Kidney tubule cell (primary cell): ENCODE data around the gene TMEM44.
"Not testable (repeated sequence)": the region's sequence is repeated elsewhere in the genome, so short reads cannot be mapped to it uniquely, and the experiment has no call there.

Source experiments
- DNase-seq: peaks from one replicate; pipeline ENCODE4 v3.0.0-alpha.2; 2018; ENCODE audit warnings: low spot score

Gene TMEM44

DNA sequence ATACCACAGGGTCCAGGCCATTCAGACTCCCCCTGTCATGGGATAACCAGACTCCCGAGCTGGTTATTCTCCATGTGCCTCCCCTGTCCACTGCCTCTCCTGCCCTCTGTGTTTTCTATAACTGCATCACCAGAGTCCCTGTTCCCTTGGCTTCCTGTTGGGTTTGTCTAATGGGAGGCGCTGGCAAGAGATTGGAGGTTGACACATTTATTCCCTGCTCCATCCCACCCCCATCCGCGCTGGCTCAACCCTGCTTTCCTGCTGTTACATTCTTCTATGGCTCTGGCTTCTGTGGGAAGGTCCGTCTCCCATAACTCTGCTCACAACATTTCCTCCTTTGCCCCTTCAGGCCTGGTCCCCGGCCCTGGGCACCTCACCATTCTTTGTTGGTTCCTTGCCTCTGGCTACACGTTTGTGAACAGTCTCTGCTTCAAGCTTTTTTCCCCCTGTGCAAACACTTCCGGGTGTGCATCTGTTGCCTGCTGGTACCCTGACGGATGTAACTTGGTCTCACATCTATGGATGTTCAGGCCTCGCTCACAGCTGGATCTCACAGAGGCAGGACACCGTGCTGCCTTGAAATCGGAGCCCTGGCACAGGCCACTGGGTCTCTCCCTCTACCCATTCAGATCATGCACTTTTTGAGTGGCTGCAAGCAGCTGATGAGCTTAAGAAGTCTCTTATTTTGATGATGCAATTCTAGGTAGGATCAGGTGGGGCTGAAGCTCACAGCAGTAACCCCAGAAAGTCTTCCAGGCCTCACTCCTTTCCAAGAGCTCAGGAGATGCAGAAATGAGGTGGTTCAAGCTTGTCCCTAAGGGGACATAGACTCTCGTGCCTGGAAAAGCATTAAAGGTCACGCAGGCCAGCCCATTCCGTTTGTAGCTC is 77.8 kb downstream of the TMEM44 start:
- DNase-seq: no peak

DNA sequence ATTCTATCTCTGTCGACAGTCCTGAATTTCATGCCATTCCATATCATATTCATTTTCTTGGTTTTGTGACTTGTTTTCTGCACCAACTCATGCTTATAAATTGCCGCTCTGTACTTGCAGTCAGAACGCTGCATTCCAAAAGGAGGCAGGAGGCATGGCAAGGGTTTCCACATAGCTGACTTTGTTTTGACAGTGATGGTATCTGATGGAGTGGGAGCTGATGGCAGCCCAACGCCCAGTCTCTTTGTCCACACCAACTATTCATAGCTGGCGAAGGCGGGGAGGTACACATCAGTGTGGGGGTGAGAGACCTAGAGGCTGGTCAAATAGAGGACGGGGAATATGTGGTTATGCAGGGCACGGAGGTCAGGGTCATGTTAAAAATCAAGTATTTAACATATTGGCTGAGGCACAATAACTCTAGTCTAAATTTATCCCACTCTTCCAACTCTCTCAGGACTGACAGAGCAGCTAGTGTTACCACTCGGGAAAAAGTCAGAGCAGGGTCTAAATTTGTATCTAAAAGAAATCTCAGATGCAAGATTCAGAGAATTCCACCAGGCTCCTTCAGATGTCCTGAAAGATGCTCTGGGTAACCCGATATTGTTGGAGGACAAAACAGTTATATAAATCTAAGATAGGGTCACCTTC is 78.6 kb downstream of the TMEM44 start:
- DNase-seq: no peak

DNA sequence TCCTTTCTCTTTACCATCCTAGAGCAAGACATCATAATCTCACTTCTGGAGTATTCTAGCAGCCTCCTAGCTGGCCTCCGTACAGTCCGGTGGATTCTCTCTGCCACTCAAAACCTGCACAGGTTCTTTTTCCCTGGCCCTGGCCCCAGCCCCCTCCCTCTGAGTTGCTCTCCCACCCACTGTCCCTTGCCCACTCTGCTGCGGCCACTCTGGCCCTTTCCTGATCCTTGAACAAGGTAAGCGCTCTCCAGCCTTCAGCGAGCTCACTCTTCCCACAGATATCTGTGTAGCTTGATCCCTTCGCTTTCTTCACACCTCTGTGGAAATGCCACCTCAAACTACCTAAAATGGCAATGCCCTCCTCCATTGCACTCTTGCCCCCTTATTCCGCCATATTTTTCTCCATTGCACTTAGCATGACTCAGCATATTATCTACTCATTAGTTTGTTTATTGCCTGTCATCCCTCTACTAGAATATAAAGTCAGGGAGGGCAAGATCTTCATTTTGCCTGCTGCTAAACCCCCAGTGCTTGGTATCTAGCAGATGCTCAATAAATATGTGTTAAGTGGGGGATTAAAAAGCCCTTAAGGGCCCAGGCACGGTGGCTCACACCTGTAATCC is 80.8 kb downstream of the TMEM44 start:
- DNase-seq: no peak

DNA sequence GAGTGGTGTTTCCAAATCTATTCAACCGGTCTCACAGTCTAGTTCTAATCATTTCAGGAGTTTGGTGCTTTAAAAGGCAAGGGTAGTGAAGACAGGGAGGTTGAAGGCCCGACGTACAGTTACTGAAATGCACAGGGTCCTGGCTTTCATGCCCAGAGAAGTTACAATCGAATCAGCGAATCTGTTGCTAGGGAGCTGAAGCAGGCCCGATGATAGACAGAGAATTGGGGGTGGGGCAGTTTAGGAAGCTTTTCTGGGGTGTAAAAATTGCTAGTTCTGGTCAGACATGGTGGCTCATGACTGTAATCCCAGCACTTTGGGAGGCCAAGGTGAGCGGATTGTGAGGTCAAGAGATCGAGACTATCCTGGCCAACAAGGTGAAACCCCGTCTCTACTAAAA is 83.4 kb downstream of the TMEM44 start:
- DNase-seq: no peak

DNA sequence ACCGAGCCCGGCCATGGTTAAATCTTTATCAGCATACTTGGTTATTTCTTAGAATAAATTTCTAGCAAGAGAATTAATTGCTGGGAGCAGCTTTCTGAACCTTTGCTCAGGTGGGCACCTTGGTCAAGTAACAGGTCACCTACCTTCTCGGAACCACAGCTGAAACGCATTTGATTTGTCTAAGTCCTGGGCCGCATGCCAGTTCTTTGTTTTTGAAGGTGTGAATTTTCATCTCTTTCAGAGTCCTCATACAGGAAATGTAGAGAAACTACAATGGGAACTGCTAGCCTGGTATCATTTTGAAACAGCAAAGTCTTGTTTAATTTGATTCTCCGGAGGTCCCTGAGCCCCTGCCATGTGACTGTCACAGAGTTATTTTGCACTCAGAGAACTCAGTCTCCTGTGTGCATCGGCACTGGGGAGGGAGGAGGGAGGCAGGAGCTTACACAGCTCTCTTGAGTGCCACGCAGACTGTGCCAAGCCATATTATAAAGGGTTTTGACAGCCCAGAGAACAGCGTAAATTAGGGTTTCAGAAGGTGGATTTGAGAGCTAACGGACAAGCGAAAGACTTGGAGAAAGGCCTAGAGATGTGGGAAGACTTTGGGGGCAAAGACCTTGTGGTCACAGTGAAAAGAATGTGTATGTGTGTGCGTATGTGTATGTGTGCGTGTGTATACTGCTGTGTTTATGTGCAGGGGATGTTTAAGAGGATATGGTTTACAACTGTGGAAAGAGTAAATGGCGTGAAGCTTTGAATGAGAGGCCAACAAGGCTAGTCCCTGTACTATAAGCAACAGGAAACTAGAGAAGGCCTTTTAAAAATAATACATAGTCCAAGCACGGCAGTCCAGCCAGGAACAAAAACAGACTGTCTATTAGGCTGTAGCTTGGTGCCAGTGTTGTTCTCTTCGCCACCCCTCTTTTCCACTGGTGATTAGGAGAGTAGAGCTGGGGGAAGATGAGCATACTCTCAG is 84.6 kb downstream of the TMEM44 start:
- DNase-seq: no peak

DNA sequence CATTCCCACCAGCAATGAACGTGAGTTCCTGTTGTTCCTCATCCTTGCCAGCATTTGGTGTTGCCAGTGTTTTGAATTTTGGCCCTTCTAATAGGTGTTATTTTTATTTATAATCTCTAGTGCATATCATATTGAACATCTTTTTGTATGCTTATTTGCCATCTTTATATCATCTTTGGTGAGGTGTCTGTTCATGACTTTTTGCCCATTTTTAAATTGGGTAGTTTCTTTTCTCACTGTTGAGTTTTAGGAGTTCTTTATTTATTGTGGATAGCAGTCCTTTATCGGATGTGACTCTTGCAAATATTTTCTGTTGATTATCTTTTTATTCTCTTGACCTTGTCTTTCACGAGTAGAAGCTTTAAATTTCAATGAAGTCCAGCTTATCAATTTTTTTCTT is 86.2 kb downstream of the TMEM44 start:
- no peak for DNase-seq

DNA sequence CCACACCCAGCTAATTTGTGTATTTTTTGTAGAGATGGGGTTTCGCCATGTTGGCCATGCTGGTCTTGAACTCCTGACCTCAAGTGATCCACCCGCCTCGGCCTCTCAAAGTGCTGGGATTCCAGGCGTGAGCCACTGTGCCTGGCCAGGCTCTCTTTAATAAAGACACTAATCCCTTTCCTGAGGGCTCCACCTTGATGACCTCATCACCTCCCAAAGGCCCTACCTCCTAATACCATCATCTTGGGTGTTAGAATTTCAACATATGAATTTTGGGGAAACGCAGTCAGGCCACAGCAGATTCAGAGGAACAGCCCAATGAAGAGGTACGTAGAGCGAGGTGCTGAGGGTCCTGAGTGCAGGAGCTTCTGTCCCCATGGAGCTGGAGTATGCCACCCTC is 87.7 kb downstream of the TMEM44 start:
- DNase-seq: not testable (repeated sequence)

DNA sequence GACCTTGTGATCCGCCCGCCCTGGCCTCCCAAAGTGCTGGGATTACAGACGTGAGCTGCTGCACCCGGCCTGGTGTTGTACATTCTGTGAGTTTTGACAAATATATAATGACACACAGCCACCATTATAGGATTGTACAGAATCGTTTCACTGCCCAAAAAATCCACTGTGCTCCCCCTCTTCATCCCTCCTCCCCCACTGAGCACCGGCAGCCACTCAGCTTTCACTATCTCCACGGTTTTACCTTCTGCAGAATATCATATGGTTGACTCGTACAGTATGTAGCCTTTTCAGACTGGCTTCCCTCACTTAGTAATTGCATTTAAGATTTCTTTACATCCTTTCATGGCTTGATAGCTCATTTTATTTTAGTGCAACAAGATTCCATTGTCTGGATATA is 89.7 kb downstream of the TMEM44 start:
- DNase-seq: no peak

DNA sequence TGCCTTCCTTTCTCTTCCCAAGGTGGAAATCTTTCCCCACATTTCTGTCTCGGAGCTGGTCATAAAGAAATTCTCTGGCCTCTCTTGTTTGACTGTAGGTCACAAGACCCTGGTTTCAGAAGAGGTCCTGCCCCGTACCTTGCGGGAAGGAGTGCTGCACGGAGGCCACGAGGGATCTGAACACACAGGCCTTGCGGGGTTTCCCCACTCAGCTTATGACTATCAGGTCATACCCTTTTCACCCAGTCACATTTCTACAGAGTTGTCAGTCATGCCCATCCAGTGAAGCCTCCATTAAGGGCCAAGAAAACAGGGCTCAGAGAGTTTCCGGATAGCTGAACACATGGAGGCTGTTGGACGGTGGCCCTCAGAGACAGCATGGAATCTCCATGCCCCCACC is 91.7 kb downstream of the TMEM44 start:
- DNase-seq: no peak

DNA sequence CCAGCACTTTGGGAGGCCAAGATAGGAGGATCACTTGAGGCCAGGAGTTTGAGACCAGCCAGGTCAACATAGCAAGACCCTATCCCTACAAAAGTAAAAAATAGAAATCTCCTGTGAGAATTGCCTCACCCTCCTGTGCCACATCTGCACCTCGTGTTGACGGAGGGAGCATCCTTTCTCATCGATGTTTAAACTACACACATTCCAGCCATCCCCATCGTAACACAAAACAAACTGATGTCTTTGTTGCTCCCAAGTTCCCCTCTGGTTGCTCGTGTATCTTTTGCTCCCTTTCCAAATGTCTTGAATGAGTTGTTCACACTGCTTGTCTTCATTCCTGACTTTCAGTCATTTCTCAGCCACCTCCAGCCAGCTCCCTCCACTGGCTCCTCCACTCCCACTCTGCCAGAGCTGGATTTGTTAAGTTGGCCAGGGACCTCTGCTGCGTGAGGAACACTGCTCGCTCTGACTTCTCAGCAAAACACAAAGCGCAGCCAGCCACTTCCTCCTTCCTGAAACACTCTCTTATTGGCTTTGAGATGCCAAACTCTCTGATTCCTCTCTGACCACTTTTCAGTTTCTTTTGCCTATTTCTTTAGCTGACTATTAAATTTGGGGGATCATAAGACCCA is 92.8 kb downstream of the TMEM44 start:
- DNase-seq: no peak

DNA sequence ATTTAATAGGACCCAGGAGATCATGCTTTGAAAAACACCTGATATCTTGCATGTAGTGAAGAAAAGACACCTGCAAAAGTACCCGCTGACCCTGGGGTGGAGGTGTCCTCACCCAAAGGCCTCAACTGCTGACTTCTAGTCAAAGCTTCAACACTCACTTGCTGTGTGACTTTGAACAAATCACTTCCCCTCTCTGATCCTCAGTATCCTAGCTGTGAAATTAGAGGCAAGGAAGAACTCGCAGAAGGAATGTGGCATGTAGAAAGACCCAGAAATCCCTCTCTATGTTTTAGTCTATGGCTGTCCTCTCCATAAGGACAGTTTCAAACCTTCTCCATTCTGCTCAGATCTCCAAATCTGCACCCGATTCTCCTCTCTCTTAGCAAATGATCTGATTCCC is 93.7 kb downstream of the TMEM44 start:
- no peak for DNase-seq

DNA sequence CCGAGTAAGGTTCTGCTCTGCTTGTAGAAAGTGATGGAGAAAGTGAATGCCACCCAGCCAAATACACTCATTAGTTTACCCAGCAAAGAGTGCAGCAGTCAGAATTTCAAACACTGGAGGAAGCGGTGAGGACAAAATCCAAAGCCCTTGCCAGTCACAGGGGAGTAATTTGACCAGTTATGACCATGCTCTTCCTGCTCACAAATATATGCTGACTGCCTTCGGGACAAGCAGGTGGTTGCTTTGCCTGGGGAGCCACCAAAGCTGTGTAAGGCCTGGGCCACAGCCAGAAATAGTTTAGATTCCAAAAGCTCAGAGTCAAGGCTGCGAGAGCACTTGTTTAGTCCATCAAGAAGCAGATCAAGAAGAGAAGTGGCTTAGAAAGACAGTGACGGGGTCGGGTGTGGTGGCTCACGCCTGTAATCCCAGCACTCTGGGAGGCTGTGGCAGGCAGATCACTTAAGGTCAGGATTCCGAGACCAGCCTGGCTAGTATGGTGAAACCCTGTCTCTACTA is 95.4 kb downstream of the TMEM44 start:
- peak; percentile 98 for DNase-seq
